ENCODE measurements around the gene RFX7.

- TF ChIP-seq CTCF (conservative IDR thresholded peaks at IDR 0.05; ENCODE audit: low read depth, low read length) (no peak), POLR2A (IDR thresholded peaks at IDR 0.05; ENCODE audit: low read depth, low read length) (no peak), CHD1 (IDR thresholded peaks at IDR 0.05; ENCODE audit: low read depth, low read length) (no peak), MAZ (IDR thresholded peaks at IDR 0.05; ENCODE audit: borderline replicate concordance, low read depth, low read length) (no peak), FOS (IDR thresholded peaks at IDR 0.05; ENCODE audit: low read depth, low read length) (no peak), SMC3 (IDR thresholded peaks at IDR 0.05; ENCODE audit: low read depth, low read length) (no peak), MAFK (IDR thresholded peaks at IDR 0.05; ENCODE audit: low read depth, low read length) (no peak), USF2 (IDR thresholded peaks at IDR 0.05; ENCODE audit: low read depth, low read length) (no peak), CEBPB (IDR thresholded peaks at IDR 0.05; ENCODE audit: low read depth, low read length) (no peak)
These were observed 10.1 kb downstream of the RFX7 start for GRCh38 chr15:56233549-56233948.
